Prostate gland (tissue), 2 donors: ENCODE data around the gene VRK3.

Experiments
- CTCF ChIP-seq, 4 experiments: fragments of 200-600 bp in 2 of 4; fragments of 450-650 bp in 2 of 4; sonication (generic) in 2 of 4; IDR thresholded peaks; 1 replicate in 3 of 4; 2 replicates in 1 of 4; pipeline ENCODE4 v1.5.1; 2016 to 2019; ENCODE audit warnings: antibody characterized with exemption in 4 of 4, mild to moderate bottlenecking in 2 of 4, moderate library complexity in 2 of 4
- POLR2A ChIP-seq: fragments of 450-650 bp; IDR thresholded peaks from one replicate; pipeline ENCODE4 v1.6.1; 2016; ENCODE audit warnings: antibody characterized with exemption, mild to moderate bottlenecking
- POLR2AphosphoS5 ChIP-seq: sonication (generic); formaldehyde crosslinking; IDR thresholded peaks from one replicate; pipeline ENCODE4 v1.6.1; 2017; ENCODE audit warnings: antibody characterized with exemption

GRCh38 chr19:50046649-50047503, 21.7 kb upstream of the VRK3 start:
- TF ChIP-seq POLR2AphosphoS5: peak; percentile 68
- peak in 3 of 4 experiments; percentile 66 to 86 (median 70) for TF ChIP-seq CTCF (IDR thresholded peaks at IDR 0.05)
- no peak for TF ChIP-seq POLR2A
